ENCODE results near the gene KCNAB3. TPM values are rescaled to one million over a fixed set of nuclear protein-coding genes. Genes with fewer than 3 reads are reported as not detected.

The KCNAB3 gene
- 9.7 and 12.8 TPM in 2 replicates for total RNA-seq

- Mint-ChIP-seq H3K4me1 (peaks cover 30% of the 10 kb centered on the region), H3K9me3 (no peaks in the 10 kb centered on the region), H3K4me3 (peak within 1 kb of the TSS; percentile 98), H3K36me3 (ENCODE audit: low read depth) (peaks cover 19% of the 10 kb centered on the region), H3K27me3 (no peaks in the 10 kb centered on the region), H3K27ac (peak within 1 kb of the TSS; percentile 99)
- intact Hi-C loops (cut with micrococcal nuclease) = loop anchor here (5.0 to 10.0 kb wide), 3 partner anchors 42 to 355 kb away; partner anchors contain the start of genes CHD3, RANGRF, TP53 and WRAP53
- peak; percentile 85 for DNase-seq
These were observed at the start of gene KCNAB3 for GRCh38 chr17:7929158-7930023. TSS of gene KCNAB3 (minus strand) at chr17:7929856. CDS start at chr17:7929435, 421 bp downstream.

DNA sequence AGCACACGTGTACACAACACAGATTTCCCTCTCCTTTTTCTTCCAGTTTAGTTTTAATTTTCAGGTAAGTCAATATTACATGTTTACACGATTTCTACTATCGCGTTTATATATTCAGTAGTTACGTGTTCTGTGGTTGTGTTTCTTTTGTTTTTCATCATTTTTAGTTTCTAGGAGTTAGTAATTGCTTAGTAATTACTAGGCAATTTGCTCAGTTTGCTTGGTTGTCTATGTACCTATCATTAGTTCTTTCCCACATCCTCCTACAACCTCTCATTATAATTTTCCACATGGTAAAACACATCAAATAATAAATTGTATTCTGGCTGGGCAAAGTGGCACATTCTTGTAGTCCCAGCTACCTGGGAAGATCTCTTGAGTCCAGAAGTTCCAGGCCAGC, 48.1 kb upstream of the KCNAB3 start:
- Mint-ChIP-seq H3K36me3 (ENCODE audit: low read depth) (peaks cover 4% of the 10 kb centered on the region), H3K27me3 (peaks cover 24% of the 10 kb centered on the region), H3K4me3 (no peak overlapping the region), H3K9me3 (peaks cover 23% of the 10 kb centered on the region), H3K27ac (no peak overlapping the region), H3K4me1 (peaks cover 1% of the 10 kb centered on the region)
- DNase-seq = no peak
- intact Hi-C loops (cut with micrococcal nuclease) = no loop called here

- Mint-ChIP-seq H3K27ac (no peak overlapping the region), H3K9me3 (peaks cover 23% of the 10 kb centered on the region), H3K27me3 (peaks cover 18% of the 10 kb centered on the region), H3K4me3 (no peak overlapping the region), H3K36me3 (ENCODE audit: low read depth) (peaks cover 4% of the 10 kb centered on the region), H3K4me1 (peaks cover 1% of the 10 kb centered on the region)
- DNase-seq = no peak
- intact Hi-C loops (cut with micrococcal nuclease) = no loop called here
These were observed 47.4 kb upstream of the KCNAB3 start for GRCh38 chr17:7977039-7977438.

GRCh38 chr17:7974638-7975131, 45.0 kb upstream of the KCNAB3 start:
- peaks cover 4% of the 10 kb centered on the region for H3K36me3 Mint-ChIP-seq (ENCODE audit: low read depth)
- H3K27me3 Mint-ChIP-seq = peaks cover 20% of the 10 kb centered on the region
- intact Hi-C loops (cut with micrococcal nuclease) = no loop called here
- H3K9me3 Mint-ChIP-seq = peaks cover 23% of the 10 kb centered on the region
- DNase-seq = no peak
- peaks cover 1% of the 10 kb centered on the region for H3K4me1 Mint-ChIP-seq
- no peak overlapping the region for H3K27ac Mint-ChIP-seq
- H3K4me3 Mint-ChIP-seq = no peak overlapping the region

- no peak for DNase-seq
- H3K36me3 Mint-ChIP-seq (ENCODE audit: low read depth) = peaks cover 2% of the 10 kb centered on the region
- H3K4me1 Mint-ChIP-seq = no peaks in the 10 kb centered on the region
- H3K9me3 Mint-ChIP-seq = peaks cover 19% of the 10 kb centered on the region
- no peak overlapping the region for H3K27ac Mint-ChIP-seq
- no peak overlapping the region for H3K4me3 Mint-ChIP-seq
- peaks cover 12% of the 10 kb centered on the region for H3K27me3 Mint-ChIP-seq
- intact Hi-C loops (cut with micrococcal nuclease) = no loop called here
These were observed 42.6 kb upstream of the KCNAB3 start for GRCh38 chr17:7972131-7972785.

GRCh38 chr17:7971651-7972050, 42.0 kb upstream of the KCNAB3 start:
- intact Hi-C loops (cut with micrococcal nuclease) = no loop called here
- H3K4me3 Mint-ChIP-seq = no peak overlapping the region
- peaks cover 7% of the 10 kb centered on the region for H3K27me3 Mint-ChIP-seq
- no peak overlapping the region for H3K27ac Mint-ChIP-seq
- H3K4me1 Mint-ChIP-seq = no peaks in the 10 kb centered on the region
- DNase-seq = no peak
- H3K9me3 Mint-ChIP-seq = peaks cover 14% of the 10 kb centered on the region
- no peaks in the 10 kb centered on the region for H3K36me3 Mint-ChIP-seq (ENCODE audit: low read depth)

DNA sequence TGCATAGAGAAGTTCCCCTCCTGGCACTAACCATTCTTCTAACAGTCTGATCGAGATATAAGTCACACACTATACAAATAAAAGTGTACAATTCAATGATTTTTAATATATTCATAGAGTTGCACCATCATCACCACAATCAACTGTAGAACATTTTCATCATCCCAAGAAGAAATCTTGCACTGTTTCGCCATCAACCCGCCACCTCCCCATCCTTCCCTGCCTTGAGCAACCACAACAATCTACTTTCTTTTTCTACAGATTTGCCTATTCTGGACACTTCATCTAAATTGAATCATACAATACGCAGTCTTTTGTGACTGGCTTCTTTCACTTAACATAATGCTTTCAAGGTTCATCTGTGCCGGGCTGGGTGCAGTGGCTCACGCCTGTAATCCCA, 39.8 kb upstream of the KCNAB3 start:
- H3K27me3 Mint-ChIP-seq = peaks cover 7% of the 10 kb centered on the region
- intact Hi-C loops (cut with micrococcal nuclease) = no loop called here
- peaks cover 2% of the 10 kb centered on the region for H3K9me3 Mint-ChIP-seq
- no peak overlapping the region for H3K27ac Mint-ChIP-seq
- DNase-seq = no peak
- no peaks in the 10 kb centered on the region for H3K36me3 Mint-ChIP-seq (ENCODE audit: low read depth)
- no peaks in the 10 kb centered on the region for H3K4me1 Mint-ChIP-seq
- no peak overlapping the region for H3K4me3 Mint-ChIP-seq

DNA sequence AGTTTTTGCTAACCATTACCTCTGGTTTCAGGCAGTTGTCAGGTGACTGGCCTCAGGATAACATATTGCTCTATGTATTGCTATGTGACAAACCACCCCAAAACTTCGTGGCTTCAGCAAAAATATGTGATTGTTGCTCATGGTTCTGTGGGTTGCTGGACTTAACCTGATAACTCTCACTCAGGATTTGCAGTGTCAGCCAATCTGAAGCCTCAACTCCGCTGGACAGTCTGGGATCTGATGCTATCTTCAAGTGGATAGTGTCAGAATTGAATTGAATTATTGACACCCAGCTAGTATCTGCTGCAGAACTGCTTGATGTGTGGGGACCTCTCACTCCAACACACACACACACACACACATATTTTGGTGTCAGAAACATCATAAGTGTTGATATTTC, 38.1 kb upstream of the KCNAB3 start:
- intact Hi-C loops (cut with micrococcal nuclease) = no loop called here
- Mint-ChIP-seq H3K9me3 (no peaks in the 10 kb centered on the region), H3K4me1 (no peaks in the 10 kb centered on the region), H3K36me3 (ENCODE audit: low read depth) (no peaks in the 10 kb centered on the region), H3K4me3 (no peak overlapping the region), H3K27ac (no peak overlapping the region), H3K27me3 (peaks cover 7% of the 10 kb centered on the region)
- DNase-seq = no peak

DNA sequence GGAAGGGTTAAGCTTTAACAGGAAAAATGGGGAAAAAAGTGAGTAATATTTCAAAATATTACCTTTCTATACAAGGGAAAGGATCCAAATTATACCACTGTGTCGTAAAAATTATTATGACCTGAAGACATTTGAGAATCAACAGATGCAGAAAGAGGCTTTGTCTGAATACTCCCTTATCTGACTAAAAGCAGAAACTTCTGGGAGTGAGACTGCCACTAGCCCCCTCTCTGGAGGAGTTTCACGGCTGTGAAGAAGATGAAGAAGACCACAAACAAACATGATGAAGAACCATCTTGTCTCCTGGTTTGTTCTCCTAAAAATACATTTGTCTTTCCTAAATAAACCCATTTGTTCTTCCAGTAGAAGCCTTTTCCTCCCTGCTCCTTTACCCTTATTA, 31.8 kb upstream of the KCNAB3 start:
- DNase-seq = no peak
- H3K27me3 Mint-ChIP-seq = peaks cover 17% of the 10 kb centered on the region
- H3K27ac Mint-ChIP-seq = no peak overlapping the region
- H3K4me3 Mint-ChIP-seq = no peak overlapping the region
- intact Hi-C loops (cut with micrococcal nuclease) = no loop called here
- H3K4me1 Mint-ChIP-seq = no peaks in the 10 kb centered on the region
- H3K36me3 Mint-ChIP-seq (ENCODE audit: low read depth) = no peaks in the 10 kb centered on the region
- no peaks in the 10 kb centered on the region for H3K9me3 Mint-ChIP-seq

GRCh38 chr17:7959503-7960253, 30.0 kb upstream of the KCNAB3 start:
- Mint-ChIP-seq H3K9me3 (no peaks in the 10 kb centered on the region), H3K27ac (no peak overlapping the region), H3K36me3 (ENCODE audit: low read depth) (no peaks in the 10 kb centered on the region), H3K4me3 (no peak overlapping the region), H3K27me3 (peaks cover 17% of the 10 kb centered on the region), H3K4me1 (no peaks in the 10 kb centered on the region)
- DNase-seq = no peak
- intact Hi-C loops (cut with micrococcal nuclease) = no loop called here

DNA sequence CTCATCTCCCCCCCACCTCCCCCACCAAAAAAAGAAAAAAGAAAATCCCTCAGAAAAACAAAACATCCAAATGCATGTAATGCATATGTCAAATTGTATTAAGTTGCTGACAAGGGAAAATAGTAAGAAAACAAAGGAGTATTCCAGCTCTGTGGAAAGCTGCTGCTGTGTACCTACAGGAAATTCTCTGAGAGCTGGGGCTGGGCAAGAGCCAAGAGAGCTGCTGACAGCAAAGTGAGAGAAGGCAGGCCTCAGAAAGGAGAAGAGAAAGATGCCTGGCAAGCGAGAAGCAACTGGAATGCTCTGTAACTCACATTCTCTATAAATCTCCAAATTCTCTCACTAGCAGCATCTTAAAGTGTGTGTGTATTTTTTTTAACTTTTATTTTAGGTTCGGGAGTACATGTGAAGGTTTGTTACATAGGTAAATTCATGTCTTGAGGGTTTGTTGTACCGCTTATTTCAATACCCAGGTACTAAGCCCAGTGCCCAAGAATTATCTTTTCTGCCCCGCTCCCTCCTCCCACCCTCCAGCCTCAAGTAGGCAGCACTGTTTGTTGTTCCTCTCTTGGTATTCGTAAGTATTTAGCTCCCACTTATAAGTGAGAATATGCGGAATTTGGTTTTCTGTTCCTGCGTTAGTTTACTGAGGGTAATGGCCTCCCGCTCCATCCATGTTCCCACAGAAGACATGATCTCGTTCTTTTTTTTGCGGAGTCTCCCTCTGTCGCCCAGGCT, 26.7 kb upstream of the KCNAB3 start:
- DNase-seq = no peak
- Mint-ChIP-seq H3K36me3 (ENCODE audit: low read depth) (no peaks in the 10 kb centered on the region), H3K9me3 (no peaks in the 10 kb centered on the region), H3K4me1 (peaks cover 10% of the 10 kb centered on the region), H3K27ac (no peak overlapping the region), H3K4me3 (no peak overlapping the region), H3K27me3 (peaks cover 12% of the 10 kb centered on the region)
- intact Hi-C loops (cut with micrococcal nuclease) = no loop called here

- Mint-ChIP-seq H3K4me3 (no peak overlapping the region), H3K27ac (no peak overlapping the region), H3K27me3 (peaks cover 6% of the 10 kb centered on the region), H3K4me1 (peaks cover 13% of the 10 kb centered on the region), H3K36me3 (ENCODE audit: low read depth) (peaks cover under 1% of the 10 kb centered on the region), H3K9me3 (no peaks in the 10 kb centered on the region)
- intact Hi-C loops (cut with micrococcal nuclease) = no loop called here
- no peak for DNase-seq
These were observed 26.0 kb upstream of the KCNAB3 start for GRCh38 chr17:7955414-7956227.
